ENCODE results near the gene LSAMP.

DNA sequence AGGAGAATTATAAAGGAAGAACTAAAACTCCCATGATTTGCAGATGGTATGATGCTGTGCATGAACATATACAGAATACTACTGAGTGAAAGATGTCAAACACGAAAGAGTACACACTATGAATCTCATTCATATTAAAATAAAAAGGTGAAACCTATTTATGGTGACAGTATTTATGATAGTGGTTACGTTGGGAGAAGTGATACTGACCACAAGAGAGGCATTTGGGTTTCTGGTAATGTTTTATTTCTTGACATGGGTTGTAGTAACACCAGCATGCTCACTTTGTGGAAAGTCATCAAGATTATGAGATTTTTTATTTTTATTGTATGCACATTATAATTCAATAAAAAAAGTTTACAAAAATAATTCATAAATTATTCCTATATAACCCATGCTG, 498.0 kb downstream of the LSAMP start:
- TF ChIP-seq, protein P1, sequence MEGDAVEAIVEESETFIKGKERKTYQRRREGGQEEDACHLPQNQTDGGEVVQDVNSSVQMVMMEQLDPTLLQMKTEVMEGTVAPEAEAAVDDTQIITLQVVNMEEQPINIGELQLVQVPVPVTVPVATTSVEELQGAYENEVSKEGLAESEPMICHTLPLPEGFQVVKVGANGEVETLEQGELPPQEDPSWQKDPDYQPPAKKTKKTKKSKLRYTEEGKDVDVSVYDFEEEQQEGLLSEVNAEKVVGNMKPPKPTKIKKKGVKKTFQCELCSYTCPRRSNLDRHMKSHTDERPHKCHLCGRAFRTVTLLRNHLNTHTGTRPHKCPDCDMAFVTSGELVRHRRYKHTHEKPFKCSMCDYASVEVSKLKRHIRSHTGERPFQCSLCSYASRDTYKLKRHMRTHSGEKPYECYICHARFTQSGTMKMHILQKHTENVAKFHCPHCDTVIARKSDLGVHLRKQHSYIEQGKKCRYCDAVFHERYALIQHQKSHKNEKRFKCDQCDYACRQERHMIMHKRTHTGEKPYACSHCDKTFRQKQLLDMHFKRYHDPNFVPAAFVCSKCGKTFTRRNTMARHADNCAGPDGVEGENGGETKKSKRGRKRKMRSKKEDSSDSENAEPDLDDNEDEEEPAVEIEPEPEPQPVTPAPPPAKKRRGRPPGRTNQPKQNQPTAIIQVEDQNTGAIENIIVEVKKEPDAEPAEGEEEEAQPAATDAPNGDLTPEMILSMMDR (IDR thresholded peaks at IDR 0.05) = no peak
- TF ChIP-seq POLR2A (IDR thresholded peaks at IDR 0.05; ENCODE audit: low read depth) = no peak
- no peak for TF ChIP-seq POLR2AphosphoS5 (IDR thresholded peaks at IDR 0.05)

Measured in esophagus muscularis mucosa (tissue), 3 donors.